Panc1 (cell line): Measurements from ENCODE around the gene DNAI2.

Source experiments
- POLR2AphosphoS5 ChIP-seq: IDR thresholded peaks from 2 replicates; pipeline ENCODE4 v1.6.1; 2012; ENCODE audit warnings: mild to moderate bottlenecking, low read depth, low read length, moderate library complexity
- REST ChIP-seq, 2 experiments: IDR thresholded peaks; 2 replicates each; pipeline ENCODE4 v1.6.1; 2011 to 2012; ENCODE audit warnings: low read depth in 2 of 2, control low read depth in 1 of 2, low read length in 1 of 2, mild to moderate bottlenecking in 1 of 2, moderate library complexity in 1 of 2; ENCODE audit not compliant: insufficient read depth in 1 of 2
- SIN3A ChIP-seq: IDR thresholded peaks from 2 replicates; pipeline ENCODE4 v1.6.1; 2012; ENCODE audit warnings: low read depth, mild to moderate bottlenecking, low read length, moderate library complexity, borderline replicate concordance; ENCODE audit not compliant: insufficient read depth
- TCF7L2 ChIP-seq: IDR thresholded peaks from 2 replicates; pipeline ENCODE4 v1.6.1; 2011; ENCODE audit warnings: mild to moderate bottlenecking, low read depth, low read length, inconsistent platforms
- TF ChIP-seq, protein P1 (sequence below): fragments of 450-650 bp; IDR thresholded peaks from 2 replicates; pipeline ENCODE4 v1.5.1; 2017; ENCODE audit warnings: mild to moderate bottlenecking

- TF ChIP-seq, protein P1, sequence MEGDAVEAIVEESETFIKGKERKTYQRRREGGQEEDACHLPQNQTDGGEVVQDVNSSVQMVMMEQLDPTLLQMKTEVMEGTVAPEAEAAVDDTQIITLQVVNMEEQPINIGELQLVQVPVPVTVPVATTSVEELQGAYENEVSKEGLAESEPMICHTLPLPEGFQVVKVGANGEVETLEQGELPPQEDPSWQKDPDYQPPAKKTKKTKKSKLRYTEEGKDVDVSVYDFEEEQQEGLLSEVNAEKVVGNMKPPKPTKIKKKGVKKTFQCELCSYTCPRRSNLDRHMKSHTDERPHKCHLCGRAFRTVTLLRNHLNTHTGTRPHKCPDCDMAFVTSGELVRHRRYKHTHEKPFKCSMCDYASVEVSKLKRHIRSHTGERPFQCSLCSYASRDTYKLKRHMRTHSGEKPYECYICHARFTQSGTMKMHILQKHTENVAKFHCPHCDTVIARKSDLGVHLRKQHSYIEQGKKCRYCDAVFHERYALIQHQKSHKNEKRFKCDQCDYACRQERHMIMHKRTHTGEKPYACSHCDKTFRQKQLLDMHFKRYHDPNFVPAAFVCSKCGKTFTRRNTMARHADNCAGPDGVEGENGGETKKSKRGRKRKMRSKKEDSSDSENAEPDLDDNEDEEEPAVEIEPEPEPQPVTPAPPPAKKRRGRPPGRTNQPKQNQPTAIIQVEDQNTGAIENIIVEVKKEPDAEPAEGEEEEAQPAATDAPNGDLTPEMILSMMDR, result no peak
- TF ChIP-seq POLR2AphosphoS5 (no peak), REST (IDR thresholded peaks at IDR 0.05; ENCODE audit: insufficient read depth in 1 of 2, low read depth in 2 of 2, low read length in 1 of 2) (no peak), TCF7L2 (no peak), SIN3A (no peak)
Observed at GRCh38 chr17:74251051-74251450, 23.0 kb upstream of the DNAI2 start.
